GM23248 (cell line): Measurements from ENCODE around the gene TATDN3. TPM values are rescaled to one million over a fixed set of nuclear protein-coding genes. Genes with fewer than 3 reads are reported as not detected.

Experiments used
- DNase-seq: peaks from one replicate; pipeline ENCODE4 v3.0.0-alpha.2; 2015
- H2AFZ ChIP-seq: fragments of 200-600 bp; sonication (generic); 2 replicates; pipeline ENCODE4 v1.6.1; 2016; ENCODE audit warnings: antibody characterized with exemption
- H3F3A ChIP-seq: fragments of 200-600 bp; sonication (generic); 2 replicates; pipeline ENCODE4 v1.6.1; 2016; ENCODE audit warnings: mild to moderate bottlenecking, antibody characterized with exemption, mixed run types; ENCODE audit not compliant: insufficient read depth
- H3K27ac ChIP-seq: fragments of 200-600 bp; sonication (generic); 2 replicates; pipeline ENCODE4 v1.5.1; 2016; ENCODE audit warnings: mild to moderate bottlenecking
- H3K27me3 ChIP-seq: fragments of 200-600 bp; sonication (generic); replicated peaks from 2 replicates; pipeline ENCODE4 v1.6.1; 2016; ENCODE audit warnings: mild to moderate bottlenecking; ENCODE audit not compliant: insufficient read depth
- H3K36me3 ChIP-seq: fragments of 200-600 bp; sonication (generic); 2 replicates; pipeline ENCODE4 v1.6.1; 2016; ENCODE audit warnings: low read depth, mild to moderate bottlenecking
- H3K4me1 ChIP-seq: fragments of 200-600 bp; sonication (generic); 2 replicates; pipeline ENCODE4 v1.6.1; 2016; ENCODE audit warnings: mild to moderate bottlenecking; ENCODE audit not compliant: insufficient read depth
- H3K4me2 ChIP-seq: fragments of 200-600 bp; sonication (generic); one replicate; pipeline ENCODE4 v1.6.1; 2016; ENCODE audit warnings: mild to moderate bottlenecking; ENCODE audit not compliant: unreplicated experiment
- H3K4me3 ChIP-seq: fragments of 200-600 bp; sonication (generic); 2 replicates; pipeline ENCODE4 v1.5.1; 2016; ENCODE audit warnings: mild to moderate bottlenecking
- H3K79me2 ChIP-seq: fragments of 200-600 bp; sonication (generic); 2 replicates; pipeline ENCODE4 v1.6.1; 2016; ENCODE audit warnings: mild to moderate bottlenecking; ENCODE audit not compliant: insufficient read depth
- H3K9ac ChIP-seq: fragments of 200-600 bp; sonication (generic); 2 replicates; pipeline ENCODE4 v1.6.1; 2016; ENCODE audit warnings: mild to moderate bottlenecking
- H3K9me2 ChIP-seq: fragments of 200-600 bp; sonication (generic); 2 replicates; pipeline ENCODE4 v1.6.1; 2016; ENCODE audit warnings: mixed run types, mild to moderate bottlenecking, moderate library complexity; ENCODE audit not compliant: insufficient read depth
- H3K9me3 ChIP-seq: fragments of 200-600 bp; sonication (generic); one replicate; pipeline ENCODE4 v1.6.1; 2017; ENCODE audit warnings: low read depth
- H4K20me1 ChIP-seq: fragments of 200-600 bp; sonication (generic); 2 replicates; pipeline ENCODE4 v1.6.0; 2016; ENCODE audit not compliant: insufficient read depth
- EZH2 ChIP-seq: fragments of 200-600 bp; sonication (generic); IDR thresholded peaks from 2 replicates; pipeline ENCODE4 v1.6.1; 2018; ENCODE audit warnings: antibody characterized with exemption, mild to moderate bottlenecking; ENCODE audit not compliant: insufficient read depth, poor library complexity, severe bottlenecking
- EZH2phosphoT487 ChIP-seq: fragments of 200-600 bp; sonication (generic); IDR thresholded peaks from 2 replicates; pipeline ENCODE4 v1.6.1; 2018; ENCODE audit warnings: antibody characterized with exemption, moderate library complexity, mild to moderate bottlenecking, low read depth; ENCODE audit not compliant: insufficient read depth
- WGBS, 2 experiments: methylation state at CpG; one replicate each; pipeline ENCODE4 v1.1.6; 2015 to 2017; ENCODE audit warnings: low lambda C conversion rate in 2 of 2, low coverage in 1 of 2; ENCODE audit errors: missing lambda C conversion rate in 2 of 2; 5-methylcytosine and 5-hydroxymethylcytosine counted together
- in situ Hi-C: fragments of 300-500 bp; cut with MboI; formaldehyde crosslinking; loops from 2 replicates; pipeline ENCODE4 v1.15.0; 2020
- polyA plus RNA-seq: library from polyadenylated mRNA; unstranded; fragments of >200 nt; fragmentation: Nextera tagmentation; extraction: Ambion mirVana; gene quantifications from 2 replicates; pipeline ENCODE4 v1.2.1, GENCODE V29; 2016
- total RNA-seq: library from RNA; depleted of rRNA; stranded (reverse); fragments of >200 nt; shearing (Covaris generic); gene quantifications from 2 replicates; pipeline ENCODE4 v1.2.3, GENCODE V29; 2014

The TATDN3 gene
- total and polyA plus RNA-seq, 2 experiments from 2014 or later, result 12.4 to 14.9 TPM

- Histone ChIP-seq H3K79me2 (no peaks in the 10 kb centered on the region), H3K9me3 (no peaks in the 10 kb centered on the region), H3K9ac (no peak overlapping the region), H3K4me1 (no peaks in the 10 kb centered on the region; the same call in 1 of the 2 replicates), H3F3A (no peaks in the 10 kb centered on the region), H3K27me3 (no peaks in the 10 kb centered on the region), H3K9me2 (no peaks in the 10 kb centered on the region), H4K20me1 (no peaks in the 10 kb centered on the region), H2AFZ (no peak overlapping the region), H3K4me3 (no peak overlapping the region), H3K27ac (no peak overlapping the region), H3K36me3 (no peaks in the 10 kb centered on the region; the same call in 1 of the 2 replicates), H3K4me2 (no peak overlapping the region)
- 58 to 60% methylated on average over 5 of the region's 5 CpGs for WGBS, 2 experiments
- peak; percentile 14 for DNase-seq
- in situ Hi-C loops, result no loop called here
- TF ChIP-seq EZH2phosphoT487 (no peak), EZH2 (no peak)
Observed at GRCh38 chr1:212814537-212815334, 23.0 kb downstream of the TATDN3 start.

DNA sequence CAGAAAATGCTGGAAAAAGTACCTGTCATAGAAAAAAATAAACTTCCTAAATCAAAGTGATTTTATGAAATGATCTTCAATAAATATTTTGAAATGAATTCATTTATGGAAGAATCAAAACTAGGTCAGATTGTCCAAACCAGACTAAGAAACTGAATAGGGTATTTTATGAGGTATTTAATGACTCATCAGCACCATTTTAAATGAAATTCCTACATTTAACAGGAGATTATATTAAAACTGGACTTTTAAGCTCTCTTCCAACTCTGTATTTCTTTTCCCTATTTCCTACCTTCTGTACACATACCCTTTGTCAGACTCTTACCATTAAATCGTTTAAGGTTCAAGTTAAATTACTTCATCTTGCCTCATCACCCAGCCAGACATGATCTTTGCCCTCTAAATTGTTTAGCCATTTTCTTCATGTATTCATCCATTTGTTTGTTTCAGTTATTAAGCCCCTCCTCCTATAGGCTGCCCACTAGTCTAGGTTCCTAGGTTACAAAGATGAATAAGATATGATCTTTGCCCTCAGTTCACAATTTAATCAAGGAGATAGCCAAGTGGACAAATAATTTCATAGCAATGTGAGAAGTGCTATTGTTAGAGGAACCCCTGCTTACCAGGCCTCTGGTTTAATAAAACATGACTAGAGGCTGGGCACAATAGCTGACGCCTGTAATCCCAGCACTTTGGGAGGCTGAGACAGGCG is 25.0 kb downstream of the TATDN3 start:
- Histone ChIP-seq H4K20me1 (no peaks in the 10 kb centered on the region), H3K9ac (no peak overlapping the region), H3K4me1 (no peaks in the 10 kb centered on the region; the same call in 1 of the 2 replicates), H2AFZ (no peak overlapping the region), H3K9me3 (no peaks in the 10 kb centered on the region), H3K9me2 (no peaks in the 10 kb centered on the region), H3K4me3 (no peak overlapping the region), H3K27ac (no peak overlapping the region), H3K27me3 (no peaks in the 10 kb centered on the region), H3F3A (no peaks in the 10 kb centered on the region), H3K36me3 (no peaks in the 10 kb centered on the region; the same call in 1 of the 2 replicates), H3K4me2 (no peak overlapping the region), H3K79me2 (no peaks in the 10 kb centered on the region)
- WGBS, 2 experiments, result 83 to 85% methylated on average over 3 of the region's 3 CpGs
- in situ Hi-C loops, result no loop called here
- DNase-seq, result peak; percentile 5
- TF ChIP-seq EZH2, result no peak
- no peak for TF ChIP-seq EZH2phosphoT487

DNA sequence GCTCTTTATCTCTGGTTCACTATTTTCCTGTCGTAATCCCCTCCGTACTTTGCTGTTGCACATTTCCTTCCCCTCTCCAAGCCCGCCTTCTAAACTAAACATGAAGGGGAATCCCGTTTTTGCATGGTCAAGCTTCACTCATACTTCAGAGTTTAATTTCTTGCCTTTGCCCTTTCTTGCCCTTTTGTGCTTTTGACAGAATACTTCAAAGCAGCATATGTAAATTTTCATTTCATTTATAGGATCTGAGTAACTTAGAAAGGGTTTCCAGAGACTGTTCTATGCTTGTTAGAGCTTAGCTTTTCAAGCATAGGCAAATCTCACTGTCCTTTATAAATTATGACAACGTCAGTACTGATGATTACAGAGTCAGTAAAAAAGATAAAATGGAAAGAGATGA is 28.0 kb downstream of the TATDN3 start:
- no peaks in the 10 kb centered on the region for H3K9me2 ChIP-seq
- H2AFZ ChIP-seq, result no peak overlapping the region
- no peaks in the 10 kb centered on the region for H3K79me2 ChIP-seq
- DNase-seq, result no peak
- no peaks in the 10 kb centered on the region for H3K9me3 ChIP-seq
- no peaks in the 10 kb centered on the region for H3F3A ChIP-seq
- TF ChIP-seq EZH2phosphoT487 (no peak), EZH2 (no peak)
- H3K36me3 ChIP-seq, result no peaks in the 10 kb centered on the region
- no peaks in the 10 kb centered on the region; the same call in 1 of the 2 replicates for H3K4me1 ChIP-seq
- no peak overlapping the region for H3K9ac ChIP-seq
- no peak overlapping the region for H3K27ac ChIP-seq
- no peaks in the 10 kb centered on the region for H4K20me1 ChIP-seq
- in situ Hi-C loops, result no loop called here
- H3K27me3 ChIP-seq, result no peaks in the 10 kb centered on the region
- WGBS, 2 experiments, result 57% methylated on average over 5 of the region's 5 CpGs
- no peak overlapping the region for H3K4me2 ChIP-seq
- H3K4me3 ChIP-seq, result no peak overlapping the region

DNA sequence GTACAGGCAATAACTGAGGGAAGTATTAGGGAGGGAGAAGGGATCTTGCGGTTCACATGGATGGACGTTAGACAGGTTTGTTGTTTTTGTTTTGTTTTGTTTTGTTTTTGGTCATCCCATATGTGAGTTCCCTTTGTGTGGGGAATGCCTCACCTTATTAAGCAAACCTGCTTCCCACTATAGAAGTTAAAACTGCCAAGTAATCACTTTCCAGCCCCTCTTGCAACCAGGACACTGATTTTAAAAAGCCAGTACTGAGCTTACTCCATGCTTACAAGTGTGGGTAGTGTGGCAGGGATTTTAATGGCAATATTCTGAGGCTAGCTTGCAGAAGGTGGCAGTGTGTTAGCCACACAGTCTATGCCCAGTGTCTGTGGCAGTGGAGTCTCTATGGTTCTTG is 29.3 kb downstream of the TATDN3 start:
- Histone ChIP-seq H3K27me3 (no peaks in the 10 kb centered on the region), H3K9me3 (no peaks in the 10 kb centered on the region), H3K27ac (no peak overlapping the region), H3K9me2 (no peaks in the 10 kb centered on the region), H2AFZ (no peak overlapping the region), H4K20me1 (no peaks in the 10 kb centered on the region), H3K4me3 (no peak overlapping the region), H3K36me3 (no peaks in the 10 kb centered on the region), H3K9ac (no peak overlapping the region), H3K79me2 (no peaks in the 10 kb centered on the region), H3K4me2 (no peak overlapping the region), H3K4me1 (no peaks in the 10 kb centered on the region; the same call in 1 of the 2 replicates), H3F3A (no peaks in the 10 kb centered on the region)
- WGBS, 2 experiments, result 75 to 79% methylated on average over 2 of the region's 2 CpGs
- DNase-seq, result no peak
- TF ChIP-seq EZH2 (no peak), EZH2phosphoT487 (no peak)
- in situ Hi-C loops, result no loop called here
